ENCODE data around the gene SNED1.

GRCh38 chr2:241074901-241075540, 76.6 kb downstream of the SNED1 start:
- TF ChIP-seq, protein P1, sequence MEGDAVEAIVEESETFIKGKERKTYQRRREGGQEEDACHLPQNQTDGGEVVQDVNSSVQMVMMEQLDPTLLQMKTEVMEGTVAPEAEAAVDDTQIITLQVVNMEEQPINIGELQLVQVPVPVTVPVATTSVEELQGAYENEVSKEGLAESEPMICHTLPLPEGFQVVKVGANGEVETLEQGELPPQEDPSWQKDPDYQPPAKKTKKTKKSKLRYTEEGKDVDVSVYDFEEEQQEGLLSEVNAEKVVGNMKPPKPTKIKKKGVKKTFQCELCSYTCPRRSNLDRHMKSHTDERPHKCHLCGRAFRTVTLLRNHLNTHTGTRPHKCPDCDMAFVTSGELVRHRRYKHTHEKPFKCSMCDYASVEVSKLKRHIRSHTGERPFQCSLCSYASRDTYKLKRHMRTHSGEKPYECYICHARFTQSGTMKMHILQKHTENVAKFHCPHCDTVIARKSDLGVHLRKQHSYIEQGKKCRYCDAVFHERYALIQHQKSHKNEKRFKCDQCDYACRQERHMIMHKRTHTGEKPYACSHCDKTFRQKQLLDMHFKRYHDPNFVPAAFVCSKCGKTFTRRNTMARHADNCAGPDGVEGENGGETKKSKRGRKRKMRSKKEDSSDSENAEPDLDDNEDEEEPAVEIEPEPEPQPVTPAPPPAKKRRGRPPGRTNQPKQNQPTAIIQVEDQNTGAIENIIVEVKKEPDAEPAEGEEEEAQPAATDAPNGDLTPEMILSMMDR (IDR thresholded peaks at IDR 0.05), result no peak
- TF ChIP-seq EZH2 (IDR thresholded peaks at IDR 0.05) (no peak), EZH2phosphoT487 (IDR thresholded peaks at IDR 0.05) (no peak)
